Medulla oblongata (tissue), 1 donor: ENCODE measurements around the gene UBE3B.

Experiments
- DNase-seq: peaks from one replicate; pipeline ENCODE4 v3.0.0-alpha.2; 2015; ENCODE audit errors: extremely low spot score

The UBE3B gene

DNA sequence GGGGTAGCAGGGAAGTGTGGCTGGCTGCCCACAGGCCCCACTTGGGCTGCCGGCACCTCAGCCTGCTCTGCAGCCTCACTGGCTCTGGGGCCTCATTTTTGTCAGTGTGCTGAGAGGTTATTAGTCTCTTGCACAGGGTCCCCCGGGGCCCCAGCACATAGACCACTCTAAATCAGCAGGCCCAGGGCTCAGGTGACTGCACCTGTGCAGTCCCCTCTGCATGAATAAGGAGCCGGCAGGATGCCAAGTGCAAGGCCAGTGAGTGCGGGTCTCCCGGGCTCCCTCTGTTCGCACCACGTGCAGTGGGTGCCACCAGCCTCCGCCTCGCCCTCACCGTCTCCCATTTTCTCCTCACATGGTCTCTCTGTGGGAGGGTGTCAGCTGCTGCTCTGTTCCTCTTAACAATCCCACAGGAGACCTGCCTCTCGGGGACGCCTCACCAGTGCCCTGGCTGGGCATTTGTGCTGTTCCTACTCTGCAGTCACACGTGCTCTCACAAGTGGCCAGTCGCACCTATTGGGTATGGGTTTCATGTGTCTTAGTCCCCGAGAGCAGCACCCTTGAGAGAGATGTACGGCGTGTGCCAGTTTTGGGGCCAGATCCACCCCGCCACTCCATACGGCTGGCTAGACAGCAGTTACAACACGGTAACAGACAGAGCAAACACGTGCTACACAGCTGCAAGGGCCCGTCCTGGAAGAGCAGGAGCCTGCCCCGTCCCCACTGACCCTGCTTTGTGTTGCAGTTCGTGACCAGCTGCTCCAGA is 55.5 kb downstream of the UBE3B start:
- DNase-seq, result no peak

DNA sequence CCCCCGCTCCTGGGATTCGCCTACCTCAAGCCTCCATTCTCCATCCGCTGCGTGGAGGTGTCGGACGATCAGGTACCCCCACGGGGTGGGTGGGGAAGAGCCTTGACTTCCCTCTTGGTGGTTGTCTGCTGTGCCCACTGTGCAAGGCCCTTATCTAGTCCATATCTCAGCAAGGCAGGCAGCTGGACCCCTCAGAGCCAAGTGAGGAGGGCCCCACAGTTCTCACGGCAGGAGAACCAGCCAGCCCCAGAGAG is 56.0 kb downstream of the UBE3B start:
- no peak for DNase-seq

DNA sequence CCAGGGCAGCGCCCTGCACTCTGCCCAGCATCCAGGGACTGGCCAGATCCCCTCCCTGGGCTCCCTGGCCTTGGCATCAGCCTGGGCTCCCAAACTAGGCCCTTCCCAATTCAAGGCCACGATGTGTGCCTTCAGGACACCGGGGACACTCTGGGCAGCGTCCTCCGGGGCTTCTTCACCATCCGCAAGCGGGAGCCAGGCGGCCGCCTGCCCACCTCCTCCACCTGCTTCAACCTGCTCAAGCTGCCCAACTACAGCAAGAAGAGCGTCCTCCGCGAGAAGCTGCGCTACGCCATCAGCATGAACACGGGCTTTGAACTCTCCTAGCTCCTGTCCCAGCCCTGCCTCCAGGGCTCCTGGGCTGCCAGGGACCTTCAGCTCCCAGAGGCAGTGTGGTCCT is 57.0 kb downstream of the UBE3B start:
- DNase-seq, result no peak

DNA sequence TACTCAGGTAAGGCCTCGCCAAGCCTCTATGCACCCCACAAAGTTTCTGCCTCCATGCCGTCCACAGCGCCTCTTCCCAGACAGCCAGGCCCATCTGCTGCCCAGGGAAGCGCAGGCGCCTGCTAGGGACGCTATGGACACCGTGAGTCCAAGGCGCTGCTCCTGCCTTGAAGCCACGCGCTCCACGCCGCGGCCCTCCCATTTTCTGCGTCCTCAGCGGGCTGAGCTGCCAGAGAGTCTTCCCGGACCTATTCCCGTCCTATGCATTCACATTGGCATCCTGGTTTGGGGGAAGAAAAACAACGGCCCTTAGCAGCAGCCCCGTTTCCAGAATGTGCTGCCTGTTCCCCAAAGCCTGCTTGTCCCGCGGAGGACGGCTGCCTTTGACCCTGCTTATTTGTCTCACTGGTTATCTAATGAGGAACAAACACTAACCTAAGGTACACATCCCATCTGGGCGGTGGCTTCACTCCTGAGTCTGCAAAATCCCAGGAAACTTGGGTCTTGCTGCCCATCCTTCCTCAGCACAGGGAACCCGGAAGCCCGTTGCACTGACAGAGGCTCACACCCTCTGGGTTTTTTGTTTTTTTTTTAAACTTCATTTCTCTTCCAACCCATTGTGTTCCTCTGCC is 57.9 kb downstream of the UBE3B start:
- DNase-seq, result no peak

DNA sequence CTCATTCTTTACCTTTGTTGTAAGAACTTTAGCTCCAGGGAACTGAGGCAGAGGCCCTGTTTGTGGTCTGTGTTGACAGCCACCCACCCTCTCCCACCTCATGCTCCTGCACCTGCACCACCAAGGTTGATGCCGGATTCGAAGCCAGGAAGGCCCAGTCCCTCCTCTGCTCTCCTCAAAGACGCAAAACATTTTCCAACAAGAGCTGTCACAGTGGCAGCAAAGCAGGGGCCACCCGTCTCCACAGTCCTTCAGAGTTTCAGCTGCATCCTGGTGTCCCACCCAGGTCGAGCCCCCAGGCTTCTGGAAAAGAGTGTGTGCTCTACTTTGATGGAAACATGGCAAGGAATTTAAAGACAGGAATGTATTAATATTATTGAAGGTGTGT is 58.4 kb downstream of the UBE3B start:
- no peak for DNase-seq

DNA sequence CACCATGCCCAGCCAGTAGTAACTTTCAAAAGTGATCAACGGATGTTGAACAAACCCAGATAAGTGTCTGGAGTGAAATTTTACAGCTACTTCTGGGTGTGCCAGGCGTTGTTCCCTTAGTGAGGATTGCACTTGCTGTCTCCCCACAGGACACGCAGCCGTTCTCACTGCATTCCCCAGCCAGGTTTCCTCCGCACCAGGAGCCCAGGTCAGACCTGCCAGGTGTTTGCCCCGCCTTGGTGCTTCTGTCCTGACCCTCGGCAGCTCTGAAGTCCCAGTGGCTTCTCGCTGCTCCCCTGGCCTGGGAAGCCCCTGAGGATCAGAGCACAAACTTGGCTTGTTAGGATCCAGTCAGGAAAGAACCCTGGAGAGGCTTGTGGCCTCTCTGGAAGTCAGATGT is 59.7 kb downstream of the UBE3B start:
- DNase-seq, result no peak

DNA sequence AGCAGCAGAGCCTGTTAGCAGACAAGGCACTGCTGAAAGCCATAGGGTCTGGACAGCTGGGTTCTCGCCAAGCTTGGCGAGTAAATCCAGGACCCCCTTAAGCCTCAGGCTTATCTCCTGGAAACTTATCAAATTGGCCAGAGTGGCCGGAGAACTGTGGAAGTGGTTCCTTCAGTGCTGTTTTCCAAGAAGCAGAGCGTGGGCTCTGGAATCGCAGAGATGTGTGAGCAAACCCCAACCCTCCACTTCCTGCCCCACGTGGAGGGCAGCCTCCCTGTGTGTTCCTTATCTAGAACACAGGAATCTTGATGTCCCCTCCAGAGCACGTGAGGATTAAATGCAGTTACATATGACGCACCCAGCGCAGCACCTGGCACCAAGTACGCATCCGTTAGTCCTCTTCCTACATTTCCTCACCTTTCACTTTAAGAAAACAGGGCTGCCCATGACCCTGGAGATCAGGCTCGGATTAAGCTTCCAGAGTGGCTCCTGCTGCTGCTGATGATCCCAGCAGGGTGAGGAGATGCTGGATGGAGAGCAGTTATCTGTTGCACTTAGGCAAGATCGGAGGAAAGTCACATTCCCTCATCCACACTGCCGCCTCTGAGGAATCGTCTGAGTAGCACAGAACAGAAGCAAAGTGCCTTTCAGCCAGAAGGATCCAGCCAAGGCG is 60.9 kb downstream of the UBE3B start:
- DNase-seq, result no peak

DNA sequence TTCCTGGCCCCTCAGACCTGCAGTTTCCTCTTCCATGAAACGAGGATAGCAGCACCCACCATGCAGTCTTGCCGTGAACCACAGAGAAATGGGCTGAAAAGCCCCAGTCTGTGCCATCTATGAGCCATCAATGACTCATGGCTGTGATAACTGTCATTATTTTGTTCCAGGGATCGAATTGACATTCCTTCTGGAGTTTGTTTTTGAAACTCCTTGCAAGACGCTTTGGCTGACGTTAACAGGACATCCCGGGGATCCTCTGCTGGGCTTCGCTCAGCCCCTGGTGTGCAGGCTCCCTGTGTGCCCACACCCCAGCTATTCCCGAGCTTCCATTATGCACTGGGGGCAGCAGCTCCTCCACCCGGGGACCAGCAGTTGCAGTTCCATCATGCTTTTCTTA is 62.1 kb downstream of the UBE3B start:
- no peak for DNase-seq

DNA sequence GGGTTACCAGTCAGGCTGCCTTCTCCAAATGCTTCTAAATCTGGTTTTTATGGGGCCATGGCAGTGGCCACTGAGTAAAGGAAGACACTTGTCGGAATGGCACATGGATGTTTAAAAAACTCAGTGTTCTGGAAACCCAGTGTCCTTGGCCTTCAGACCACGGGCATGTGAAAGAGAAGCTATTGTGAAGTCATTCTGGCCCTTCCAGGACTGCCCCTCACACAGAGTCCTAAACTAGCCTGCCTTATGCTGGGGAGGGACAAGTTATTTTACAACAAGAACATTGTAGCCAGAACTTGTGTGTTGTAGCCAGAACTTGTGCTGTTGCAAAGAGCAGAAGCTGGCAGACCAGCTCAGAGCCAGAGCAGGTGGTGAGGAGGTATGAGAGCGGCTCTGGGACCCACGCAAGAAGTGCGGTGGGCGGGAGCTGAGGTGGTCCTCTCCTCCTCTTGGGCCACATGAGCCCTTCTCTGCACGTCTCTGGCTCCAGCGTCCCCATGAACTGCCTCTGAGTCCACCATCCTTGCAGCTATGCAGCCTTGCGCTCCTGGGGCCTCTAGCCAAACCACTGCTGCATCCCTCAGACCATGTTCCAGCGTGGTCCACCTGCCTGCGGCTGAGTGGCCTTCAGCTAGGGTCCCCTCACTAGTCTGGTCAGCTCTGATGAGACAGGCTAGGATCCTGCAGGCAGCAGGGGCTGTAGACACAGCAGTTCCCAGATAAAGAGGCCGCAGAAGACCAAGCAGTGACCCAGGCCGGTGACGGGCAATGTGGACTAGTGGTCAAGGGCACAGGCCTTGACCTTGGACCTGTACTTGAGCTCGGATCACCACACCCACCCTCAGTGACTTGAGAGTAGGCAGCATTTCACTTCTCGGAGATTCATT is 63.3 kb downstream of the UBE3B start:
- peak; percentile 55 for DNase-seq

DNA sequence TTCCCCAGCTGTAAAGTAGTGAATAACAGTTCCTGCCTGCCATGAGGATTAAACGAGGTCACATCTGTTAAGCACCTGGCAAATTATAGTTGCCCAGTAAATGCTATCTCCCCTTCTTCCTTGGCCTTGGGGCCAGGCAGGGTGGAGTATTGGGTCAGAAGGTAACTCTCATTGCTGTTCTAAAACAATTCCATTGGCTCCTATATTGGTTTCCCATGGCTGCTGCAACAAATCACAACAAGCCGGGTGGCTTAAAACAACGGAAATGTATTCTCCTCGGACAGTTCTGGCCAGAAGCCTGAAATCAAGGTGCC is 63.9 kb downstream of the UBE3B start:
- DNase-seq, result no peak

DNA sequence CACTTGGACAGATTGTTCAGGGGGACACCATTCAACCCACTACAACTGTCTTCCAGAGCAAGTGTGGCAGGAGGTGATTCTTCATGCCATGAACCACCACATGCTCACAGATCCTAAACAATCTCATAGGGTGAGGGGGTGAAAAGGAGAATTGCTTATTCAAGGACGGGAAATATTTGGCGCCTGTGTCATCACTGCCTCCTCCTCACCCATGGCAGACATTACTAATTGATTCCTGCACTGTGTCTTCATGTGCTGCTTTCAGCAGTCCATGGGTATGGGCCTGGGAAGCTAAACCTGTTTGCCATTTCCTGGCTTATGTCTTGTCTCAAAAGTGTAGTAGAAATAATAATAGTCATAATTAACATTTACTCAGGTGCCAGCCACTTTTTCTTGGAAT is 64.6 kb downstream of the UBE3B start:
- no peak for DNase-seq

DNA sequence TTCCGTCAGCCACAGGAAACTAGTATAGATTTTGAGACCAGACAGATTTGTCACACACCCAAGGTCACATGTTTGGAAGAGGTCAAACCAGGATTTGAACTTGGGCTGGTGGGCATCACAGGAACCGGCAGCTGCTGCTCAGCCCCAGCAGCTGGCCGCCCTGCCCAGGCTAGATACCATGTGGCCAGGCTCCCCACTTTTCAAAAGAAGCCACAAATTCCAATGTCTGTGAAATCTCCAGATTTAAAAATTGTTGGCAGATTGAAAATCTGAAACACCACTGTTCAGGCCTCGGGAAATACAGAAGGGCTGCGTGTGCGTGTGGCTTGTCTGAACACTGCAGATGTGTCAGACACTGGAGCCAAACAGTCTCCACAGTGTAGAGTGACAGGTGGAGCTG is 65.4 kb downstream of the UBE3B start:
- no peak for DNase-seq

DNA sequence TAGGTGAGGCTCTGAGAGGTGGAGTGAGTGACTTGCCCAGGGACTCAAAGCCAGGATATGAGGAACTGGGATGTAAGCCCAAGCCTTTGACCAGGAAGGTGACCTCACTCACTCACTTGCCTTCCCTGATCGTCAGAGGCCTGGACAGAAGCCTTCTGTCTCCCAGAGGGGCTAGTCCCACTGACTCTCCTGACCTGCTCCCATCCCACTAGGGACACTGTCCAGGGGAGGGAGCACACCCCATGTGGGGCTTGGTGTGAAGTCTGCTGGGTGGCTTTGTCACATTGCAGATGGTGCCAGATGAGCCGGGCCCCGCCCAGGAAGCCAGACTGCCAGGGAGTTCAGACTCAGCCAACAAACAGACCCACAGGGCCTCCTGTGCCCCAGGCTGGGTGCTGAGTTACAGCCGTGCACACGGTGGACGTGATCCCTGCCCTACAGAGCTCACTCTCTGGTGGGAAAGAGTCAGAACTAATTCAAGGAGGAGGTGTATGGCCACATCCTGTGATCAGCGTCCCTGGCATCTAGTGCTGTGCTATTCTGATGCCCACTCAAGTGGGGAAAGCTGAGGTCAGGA is 67.6 kb downstream of the UBE3B start:
- no peak for DNase-seq

DNA sequence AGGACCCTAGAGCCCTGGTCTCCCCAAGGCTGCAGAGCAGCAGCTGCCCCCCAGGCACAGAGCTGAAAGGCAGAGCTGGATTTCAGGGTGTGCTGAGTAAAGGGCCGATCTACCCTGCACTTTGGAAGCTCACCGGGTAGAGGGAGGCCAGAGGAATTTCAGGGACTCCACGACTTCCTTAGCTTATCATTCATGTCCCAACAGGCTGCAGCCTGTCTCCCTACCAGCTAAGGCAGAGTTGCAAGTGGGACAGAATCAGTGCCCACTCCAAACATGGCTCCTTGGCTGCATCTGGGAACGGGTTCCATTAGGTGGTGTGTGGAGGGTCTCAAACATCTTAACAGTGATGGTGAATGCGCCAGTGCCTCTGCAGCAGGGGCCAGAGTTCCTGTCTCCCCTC is 68.4 kb downstream of the UBE3B start:
- no peak for DNase-seq

DNA sequence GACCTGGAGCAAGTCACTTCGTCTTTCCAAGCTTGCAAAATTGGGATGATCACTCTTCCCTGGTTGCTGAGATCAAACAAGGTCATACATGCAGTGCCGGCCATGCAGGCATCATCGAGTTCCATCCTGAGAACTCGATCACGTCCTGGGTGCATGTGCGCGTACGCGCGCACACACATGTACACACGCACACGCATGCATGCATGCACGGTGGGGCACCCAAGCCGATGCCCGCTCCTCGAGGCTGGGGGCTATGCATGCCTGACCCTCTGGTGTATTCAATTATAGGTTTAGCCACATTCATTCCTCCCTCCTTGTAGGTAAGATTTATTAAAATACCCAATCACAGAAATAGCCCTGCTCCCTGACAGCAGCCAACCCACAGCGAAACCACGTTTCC is 69.9 kb downstream of the UBE3B start:
- DNase-seq, result no peak

DNA sequence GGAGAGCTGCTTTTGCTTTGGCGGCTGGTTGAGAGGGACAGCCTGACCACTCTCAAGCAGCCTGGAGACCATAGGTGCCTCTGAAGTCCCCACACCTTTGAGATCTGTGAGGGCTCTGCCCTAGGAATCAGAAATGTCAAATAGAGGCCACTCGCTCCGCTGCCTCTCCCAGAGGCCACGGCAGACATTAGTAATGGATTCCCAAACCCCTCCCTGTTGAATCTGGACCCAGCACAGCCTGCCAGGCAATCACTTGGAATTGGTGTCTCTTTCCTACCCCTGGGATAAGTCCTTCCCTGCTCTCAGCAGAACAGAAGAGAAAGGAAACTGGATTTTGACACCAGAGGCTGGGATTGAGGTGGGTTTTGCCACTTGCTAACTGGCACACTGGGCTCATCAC is 70.8 kb downstream of the UBE3B start:
- DNase-seq, result no peak

DNA sequence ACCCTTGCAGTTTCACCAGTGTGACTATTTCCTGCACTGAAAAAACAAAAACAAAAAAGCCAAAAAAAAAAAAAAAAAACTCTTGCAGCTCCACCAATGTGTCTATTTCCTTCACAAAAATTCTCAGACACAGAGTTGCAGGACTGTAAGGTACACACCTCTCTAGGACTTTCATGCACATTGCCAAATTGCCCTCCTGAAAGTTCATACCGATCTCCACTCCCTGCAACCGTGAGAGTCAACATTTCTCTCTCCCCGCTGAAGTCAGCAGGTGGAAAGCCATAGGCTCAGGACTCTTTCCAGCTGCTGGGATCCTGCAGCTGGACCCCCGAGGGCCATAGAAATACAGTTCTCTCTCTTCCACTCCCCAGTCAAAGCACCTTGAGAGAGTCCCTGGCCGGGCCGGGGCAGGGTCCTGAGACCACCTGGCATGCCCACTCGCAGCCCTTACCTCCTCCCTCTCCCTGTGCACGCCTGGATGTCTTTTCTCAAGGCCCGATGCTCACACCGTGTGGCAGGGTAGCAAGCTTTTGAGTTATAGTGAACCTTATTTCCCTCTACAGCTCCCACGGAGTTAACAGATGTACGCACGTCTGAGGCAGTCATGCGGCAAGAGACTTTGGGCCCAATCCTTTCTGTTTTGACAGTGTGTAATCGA is 72.3 kb downstream of the UBE3B start:
- DNase-seq, result no peak

DNA sequence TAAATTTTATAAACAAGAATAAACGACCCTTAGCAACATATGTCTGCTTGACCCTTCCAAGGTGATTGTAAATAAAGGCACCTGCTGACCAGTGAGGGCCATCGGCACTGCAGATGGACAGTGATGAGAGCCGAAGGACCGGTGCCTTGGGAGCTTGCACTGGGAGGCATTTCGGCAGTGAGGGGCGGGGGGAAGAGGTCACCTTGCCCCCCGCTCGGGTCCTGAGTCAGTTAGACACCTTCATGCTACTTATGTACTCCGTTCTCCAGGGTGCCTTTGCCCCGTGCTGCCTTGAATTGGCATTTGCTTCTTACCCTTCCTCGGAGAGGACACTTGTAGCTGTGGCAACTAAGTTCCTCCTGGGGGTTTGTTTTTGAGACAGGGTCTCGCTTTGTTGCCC is 72.8 kb downstream of the UBE3B start:
- DNase-seq, result no peak

DNA sequence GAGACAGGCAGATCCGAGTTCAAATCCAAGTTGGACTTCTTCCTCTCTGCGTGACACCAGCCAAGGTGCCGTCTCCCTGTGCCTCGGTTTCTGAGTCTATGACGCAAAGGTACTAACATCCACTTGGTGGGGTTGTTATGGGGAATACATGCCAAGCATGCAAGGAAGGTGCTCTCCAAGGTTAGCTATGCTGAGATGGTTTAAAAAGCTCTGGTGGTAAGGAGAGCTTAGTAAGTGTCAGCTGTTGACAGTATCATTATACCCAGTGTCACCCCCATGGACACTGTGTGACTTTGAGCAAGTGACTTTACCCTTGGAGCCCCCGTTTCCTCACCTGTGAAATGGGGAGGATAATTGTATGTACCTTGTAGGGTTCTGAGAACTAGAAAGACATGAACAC is 73.7 kb downstream of the UBE3B start:
- DNase-seq, result no peak

DNA sequence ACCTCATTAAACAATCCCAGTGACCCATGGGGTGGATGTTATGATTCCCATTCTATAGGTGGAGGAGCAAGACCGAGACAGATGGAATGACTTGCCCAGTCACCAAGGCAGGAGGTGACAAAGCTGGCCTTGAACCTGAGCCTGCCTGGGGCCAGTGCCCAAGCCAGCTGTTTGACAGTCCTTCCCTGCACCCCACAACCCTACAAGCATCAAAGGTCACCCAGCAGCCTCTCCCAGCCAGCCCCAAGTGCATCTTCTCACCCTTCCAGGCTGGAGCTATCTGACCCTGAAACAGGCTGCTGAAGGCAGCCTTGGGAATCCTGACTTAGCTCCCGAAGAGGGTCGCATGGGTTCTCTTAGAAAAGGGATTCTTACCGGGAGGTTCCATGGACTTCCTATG is 75.5 kb downstream of the UBE3B start:
- DNase-seq, result no peak

DNA sequence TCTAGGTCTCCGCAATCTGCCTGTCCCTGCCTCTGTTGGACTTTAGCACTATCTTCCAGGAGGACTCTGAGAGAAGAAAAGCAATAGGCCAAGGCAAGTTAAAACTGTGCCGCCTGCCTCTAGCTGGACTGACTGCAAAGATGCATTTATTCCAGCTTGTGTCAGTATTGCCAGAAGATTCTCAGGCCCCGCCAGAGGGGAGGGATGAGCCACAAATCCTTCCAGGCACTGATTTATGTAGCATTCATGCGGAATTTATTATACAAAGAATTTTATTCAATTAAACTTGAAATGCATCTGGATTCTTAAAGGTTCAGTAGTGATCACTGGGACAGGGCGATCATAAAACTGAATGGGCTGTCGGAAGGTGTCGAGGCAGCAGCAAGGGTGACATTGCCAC is 76.0 kb downstream of the UBE3B start:
- DNase-seq, result no peak
